ENCODE measurements around the gene SYTL4.

SYTL4 gene

GRCh38 chrX:100648458-100649417 is 83.2 kb downstream of the SYTL4 start:
- DNase-seq (ENCODE audit: low read depth in 3 of 3) = no peak

DNA sequence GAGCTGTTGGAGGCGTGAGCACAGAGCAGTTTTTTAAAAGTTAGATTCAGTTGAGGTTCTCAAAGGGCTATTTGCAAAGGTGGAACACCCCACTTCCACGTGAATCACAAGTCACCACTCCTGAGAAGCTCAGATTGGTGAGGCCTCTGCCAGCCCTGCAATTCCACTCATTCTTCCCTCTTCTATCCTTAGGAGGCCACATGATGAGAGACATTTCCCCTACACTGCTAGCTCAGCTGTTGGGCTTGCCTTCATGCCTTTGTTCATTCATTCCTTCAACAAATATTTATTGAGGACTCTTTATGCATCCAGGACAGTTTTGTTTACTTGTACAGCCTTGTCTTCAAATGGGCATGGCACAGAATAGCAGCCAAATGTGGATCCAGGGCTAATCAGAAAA is 84.2 kb downstream of the SYTL4 start:
- no peak for DNase-seq (ENCODE audit: low read depth in 3 of 3)

GRCh38 chrX:100647095-100647494 is 84.8 kb downstream of the SYTL4 start:
- no peak for DNase-seq (ENCODE audit: low read depth in 3 of 3)

DNA sequence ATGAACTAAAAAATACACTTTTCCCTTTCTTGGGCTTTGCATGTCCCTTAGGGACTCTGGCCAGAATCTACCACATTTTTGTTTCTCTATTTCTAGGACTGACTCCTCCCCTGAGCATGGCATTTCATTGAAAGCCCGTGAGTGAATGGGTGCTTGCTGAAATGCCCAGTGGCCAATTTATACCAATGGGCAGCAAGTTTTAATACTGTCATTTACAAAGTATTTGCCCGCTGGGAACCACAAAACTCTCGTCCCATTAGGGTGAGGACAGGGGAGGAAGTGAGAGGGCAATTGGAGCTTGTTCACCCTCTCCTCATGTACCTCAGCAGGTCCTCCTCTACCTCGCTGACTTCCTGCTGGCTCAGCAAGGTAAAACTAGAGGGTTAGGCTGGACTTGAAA is 86.8 kb downstream of the SYTL4 start:
- no peak for DNase-seq (ENCODE audit: low read depth in 3 of 3)

- no peak for DNase-seq (ENCODE audit: low read depth in 3 of 3)
Observed at GRCh38 chrX:100643956-100644860, 87.7 kb downstream of the SYTL4 start, which contains the start of gene SRPX2. Gene SRPX2, plus strand, starts transcription at chrX:100644199. Its CDS starts 2,124 bp downstream, at chrX:100646323.

DNA sequence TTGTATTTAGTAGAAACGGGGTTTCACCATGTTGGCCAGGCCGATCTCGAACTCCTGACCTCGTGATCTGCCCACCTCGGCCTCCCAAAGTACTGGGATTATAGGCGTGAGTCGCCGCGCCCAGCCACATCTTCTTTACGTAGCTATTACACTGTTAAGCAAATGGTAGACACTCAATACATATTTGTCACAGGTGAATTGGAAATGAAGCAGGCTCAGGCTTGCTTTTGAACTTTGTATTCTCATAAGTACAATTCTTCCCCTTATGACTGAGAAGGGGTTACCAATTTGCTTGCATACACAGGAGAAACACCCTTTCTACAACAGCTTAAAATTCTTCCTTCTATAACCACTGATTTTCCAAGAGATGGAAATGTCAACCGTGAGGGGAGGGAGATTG is 88.7 kb downstream of the SYTL4 start:
- no peak for DNase-seq (ENCODE audit: low read depth in 3 of 3)

GRCh38 chrX:100642290-100642689 is 89.6 kb downstream of the SYTL4 start:
- no peak for DNase-seq (ENCODE audit: low read depth in 3 of 3)

- DNase-seq (ENCODE audit: low read depth in 3 of 3) = peak; percentile 43 to 73 (median 63)
Observed at GRCh38 chrX:100636321-100636991, 95.5 kb downstream of the SYTL4 start, which contains the start of gene TSPAN6. Gene TSPAN6, minus strand, starts transcription at chrX:100636806. Its CDS starts 112 bp downstream, at chrX:100636694.

GRCh38 chrX:100635989-100636320 is 96.0 kb downstream of the SYTL4 start:
- DNase-seq (ENCODE audit: low read depth in 3 of 3) = no peak

DNA sequence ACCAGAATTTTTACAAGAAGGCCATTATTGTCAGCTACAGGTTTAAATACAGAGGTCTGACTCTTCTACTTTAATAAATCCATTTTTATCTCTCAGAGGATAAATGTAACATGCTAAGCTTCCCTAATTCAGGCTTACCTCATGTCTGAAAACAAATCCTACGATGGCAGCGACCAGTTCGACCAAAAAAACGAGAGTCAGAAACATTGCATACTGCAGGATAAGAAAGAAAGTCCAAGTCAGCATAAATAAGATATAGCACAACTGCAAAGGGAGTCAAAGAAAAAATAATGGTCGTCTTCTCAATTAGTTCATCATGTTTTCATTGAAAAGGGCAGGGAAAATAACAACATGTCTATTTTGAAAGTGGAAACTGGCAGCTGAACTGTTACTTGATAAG is 96.9 kb downstream of the SYTL4 start:
- no peak for DNase-seq (ENCODE audit: low read depth in 3 of 3)

- no peak for DNase-seq (ENCODE audit: low read depth in 3 of 3)
Observed at GRCh38 chrX:100625985-100626491, 105.9 kb downstream of the SYTL4 start.

All from stimulated activated CD4-positive, alpha-beta T cell treated with anti-CD3 and anti-CD28 coated beads, TNF-alpha, amount 100 ng/mL, for 24 hours (primary cell).